GM12878 (cell line): ENCODE results near the gene GRK2. TPM values are rescaled to one million over a fixed set of nuclear protein-coding genes. Genes with fewer than 3 reads are reported as not detected.

Experiments
- KLF5 ChIP-seq: fragments of 450-650 bp; IDR thresholded peaks from 2 replicates; pipeline ENCODE4 v1.6.1; 2014; ENCODE audit warnings: mild to moderate bottlenecking; ENCODE audit not compliant: partially characterized antibody
- NR2F1 ChIP-seq: fragments of 450-650 bp; conservative IDR thresholded peaks from 2 replicates; pipeline ENCODE4 v1.6.1; 2017; ENCODE audit warnings: mild to moderate bottlenecking
- SPI1 ChIP-seq: IDR thresholded peaks from 2 replicates; pipeline ENCODE4 v1.6.1; 2011; ENCODE audit warnings: low read depth, mild to moderate bottlenecking, low read length, moderate library complexity, borderline replicate concordance; ENCODE audit not compliant: insufficient read depth
- SREBF2 ChIP-seq: IDR thresholded peaks from 2 replicates; pipeline ENCODE4 v1.6.1; 2012; ENCODE audit warnings: mild to moderate bottlenecking, low read length
- polyA plus RNA-seq, 11 experiments: library from polyadenylated mRNA; depleted of rRNA in 4 of 11; unstranded in 6 of 11; stranded (reverse) in 5 of 11; fragments of >200 nt; fragmentation: Nextera tagmentation in 4 of 11; fragmentation: Illumina TruSeq in 1 of 11; extraction: Ambion mirVana in 4 of 11; extraction: Trizol in 1 of 11; gene quantifications; 1 replicate in 1 of 11; 2 replicates in 10 of 11; pipeline versions ENCODE4 v1.2.1 to v1.2.3, GENCODE V29; 2011 to 2016; ENCODE audit warnings: inconsistent platforms in 2 of 11, missing spikeins in 2 of 11, low read depth in 1 of 11
- total RNA-seq, 4 experiments: library from RNA; depleted of rRNA in 3 of 4; stranded (reverse); fragments of >200 nt in 3 of 4; fragmentation: Illumina TruSeq in 1 of 4; extraction: Trizol in 1 of 4; gene quantifications; 2 replicates each; pipeline versions ENCODE4 v1.2.1 to v1.2.3, GENCODE V29; 2013 to 2021
- TF ChIP-seq, protein P1 (sequence below): IDR thresholded peaks from 2 replicates; pipeline ENCODE4 v1.6.1; 2012; ENCODE audit warnings: improper control_type of control experiment, low read depth, low read length; ENCODE audit not compliant: insufficient replicate concordance
- TF ChIP-seq, protein P2 (sequence below): fragments of 450-650 bp; IDR thresholded peaks from 2 replicates; pipeline ENCODE4 v1.6.1; 2017; ENCODE audit warnings: antibody characterized with exemption, mild to moderate bottlenecking, moderate library complexity
- TF ChIP-seq, protein P3 (sequence below): IDR thresholded peaks from 2 replicates; pipeline ENCODE4 v1.6.1; 2011; ENCODE audit warnings: mild to moderate bottlenecking, low read depth, low read length, moderate library complexity; ENCODE audit not compliant: insufficient replicate concordance

The GRK2 gene
- total and polyA plus RNA-seq, 10 of the 15 experiments (the other 5 are each of a cell fraction or from before 2014, with no cell fraction given): 1.0 to 160 (median 66.1) TPM

DNA sequence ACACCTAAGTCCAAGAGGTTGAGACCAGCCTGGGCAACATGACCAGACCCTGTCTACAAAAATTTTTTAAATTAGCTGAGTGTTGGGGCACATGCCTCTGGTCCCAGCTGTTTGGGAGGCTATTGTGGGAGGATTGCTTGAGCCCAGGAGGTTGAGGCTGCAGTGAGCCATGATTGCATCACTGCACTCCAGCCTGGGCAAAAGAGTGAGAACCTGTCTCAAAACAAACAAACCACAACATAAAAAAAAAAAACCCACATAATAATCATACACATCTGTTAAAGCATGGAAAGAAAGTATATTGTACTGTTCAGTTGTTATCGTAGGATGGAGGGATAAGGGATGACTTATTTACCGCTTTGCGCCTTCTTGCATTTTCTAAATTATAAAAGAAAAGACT is 35.9 kb upstream of the GRK2 start (continued):
- TF ChIP-seq, protein P1, sequence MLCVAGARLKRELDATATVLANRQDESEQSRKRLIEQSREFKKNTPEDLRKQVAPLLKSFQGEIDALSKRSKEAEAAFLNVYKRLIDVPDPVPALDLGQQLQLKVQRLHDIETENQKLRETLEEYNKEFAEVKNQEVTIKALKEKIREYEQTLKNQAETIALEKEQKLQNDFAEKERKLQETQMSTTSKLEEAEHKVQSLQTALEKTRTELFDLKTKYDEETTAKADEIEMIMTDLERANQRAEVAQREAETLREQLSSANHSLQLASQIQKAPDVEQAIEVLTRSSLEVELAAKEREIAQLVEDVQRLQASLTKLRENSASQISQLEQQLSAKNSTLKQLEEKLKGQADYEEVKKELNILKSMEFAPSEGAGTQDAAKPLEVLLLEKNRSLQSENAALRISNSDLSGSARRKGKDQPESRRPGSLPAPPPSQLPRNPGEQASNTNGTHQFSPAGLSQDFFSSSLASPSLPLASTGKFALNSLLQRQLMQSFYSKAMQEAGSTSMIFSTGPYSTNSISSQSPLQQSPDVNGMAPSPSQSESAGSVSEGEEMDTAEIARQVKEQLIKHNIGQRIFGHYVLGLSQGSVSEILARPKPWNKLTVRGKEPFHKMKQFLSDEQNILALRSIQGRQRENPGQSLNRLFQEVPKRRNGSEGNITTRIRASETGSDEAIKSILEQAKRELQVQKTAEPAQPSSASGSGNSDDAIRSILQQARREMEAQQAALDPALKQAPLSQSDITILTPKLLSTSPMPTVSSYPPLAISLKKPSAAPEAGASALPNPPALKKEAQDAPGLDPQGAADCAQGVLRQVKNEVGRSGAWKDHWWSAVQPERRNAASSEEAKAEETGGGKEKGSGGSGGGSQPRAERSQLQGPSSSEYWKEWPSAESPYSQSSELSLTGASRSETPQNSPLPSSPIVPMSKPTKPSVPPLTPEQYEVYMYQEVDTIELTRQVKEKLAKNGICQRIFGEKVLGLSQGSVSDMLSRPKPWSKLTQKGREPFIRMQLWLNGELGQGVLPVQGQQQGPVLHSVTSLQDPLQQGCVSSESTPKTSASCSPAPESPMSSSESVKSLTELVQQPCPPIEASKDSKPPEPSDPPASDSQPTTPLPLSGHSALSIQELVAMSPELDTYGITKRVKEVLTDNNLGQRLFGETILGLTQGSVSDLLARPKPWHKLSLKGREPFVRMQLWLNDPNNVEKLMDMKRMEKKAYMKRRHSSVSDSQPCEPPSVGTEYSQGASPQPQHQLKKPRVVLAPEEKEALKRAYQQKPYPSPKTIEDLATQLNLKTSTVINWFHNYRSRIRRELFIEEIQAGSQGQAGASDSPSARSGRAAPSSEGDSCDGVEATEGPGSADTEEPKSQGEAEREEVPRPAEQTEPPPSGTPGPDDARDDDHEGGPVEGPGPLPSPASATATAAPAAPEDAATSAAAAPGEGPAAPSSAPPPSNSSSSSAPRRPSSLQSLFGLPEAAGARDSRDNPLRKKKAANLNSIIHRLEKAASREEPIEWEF: no peak
- TF ChIP-seq KLF5 (no peak), SPI1 (no peak), NR2F1 (no peak), SREBF2 (no peak)
- TF ChIP-seq, protein P2, sequence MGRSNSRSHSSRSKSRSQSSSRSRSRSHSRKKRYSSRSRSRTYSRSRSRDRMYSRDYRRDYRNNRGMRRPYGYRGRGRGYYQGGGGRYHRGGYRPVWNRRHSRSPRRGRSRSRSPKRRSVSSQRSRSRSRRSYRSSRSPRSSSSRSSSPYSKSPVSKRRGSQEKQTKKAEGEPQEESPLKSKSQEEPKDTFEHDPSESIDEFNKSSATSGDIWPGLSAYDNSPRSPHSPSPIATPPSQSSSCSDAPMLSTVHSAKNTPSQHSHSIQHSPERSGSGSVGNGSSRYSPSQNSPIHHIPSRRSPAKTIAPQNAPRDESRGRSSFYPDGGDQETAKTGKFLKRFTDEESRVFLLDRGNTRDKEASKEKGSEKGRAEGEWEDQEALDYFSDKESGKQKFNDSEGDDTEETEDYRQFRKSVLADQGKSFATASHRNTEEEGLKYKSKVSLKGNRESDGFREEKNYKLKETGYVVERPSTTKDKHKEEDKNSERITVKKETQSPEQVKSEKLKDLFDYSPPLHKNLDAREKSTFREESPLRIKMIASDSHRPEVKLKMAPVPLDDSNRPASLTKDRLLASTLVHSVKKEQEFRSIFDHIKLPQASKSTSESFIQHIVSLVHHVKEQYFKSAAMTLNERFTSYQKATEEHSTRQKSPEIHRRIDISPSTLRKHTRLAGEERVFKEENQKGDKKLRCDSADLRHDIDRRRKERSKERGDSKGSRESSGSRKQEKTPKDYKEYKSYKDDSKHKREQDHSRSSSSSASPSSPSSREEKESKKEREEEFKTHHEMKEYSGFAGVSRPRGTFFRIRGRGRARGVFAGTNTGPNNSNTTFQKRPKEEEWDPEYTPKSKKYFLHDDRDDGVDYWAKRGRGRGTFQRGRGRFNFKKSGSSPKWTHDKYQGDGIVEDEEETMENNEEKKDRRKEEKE: no peak
- TF ChIP-seq, protein P3, sequence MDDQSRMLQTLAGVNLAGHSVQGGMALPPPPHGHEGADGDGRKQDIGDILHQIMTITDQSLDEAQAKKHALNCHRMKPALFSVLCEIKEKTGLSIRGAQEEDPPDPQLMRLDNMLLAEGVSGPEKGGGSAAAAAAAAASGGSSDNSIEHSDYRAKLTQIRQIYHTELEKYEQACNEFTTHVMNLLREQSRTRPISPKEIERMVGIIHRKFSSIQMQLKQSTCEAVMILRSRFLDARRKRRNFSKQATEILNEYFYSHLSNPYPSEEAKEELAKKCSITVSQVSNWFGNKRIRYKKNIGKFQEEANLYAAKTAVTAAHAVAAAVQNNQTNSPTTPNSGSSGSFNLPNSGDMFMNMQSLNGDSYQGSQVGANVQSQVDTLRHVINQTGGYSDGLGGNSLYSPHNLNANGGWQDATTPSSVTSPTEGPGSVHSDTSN: no peak
